HepG2 (cell line): ENCODE results near the gene AGBL2. TPM values are rescaled to one million over a fixed set of nuclear protein-coding genes. Genes with fewer than 3 reads are reported as not detected.

Source experiments
- ATF1 ChIP-seq: IDR thresholded peaks from 2 replicates; pipeline ENCODE4 v1.6.1; 2016; ENCODE audit warnings: mild to moderate bottlenecking, control low read depth
- BORCS8-MEF2B ChIP-seq: sonication (generic); formaldehyde crosslinking; IDR thresholded peaks from 2 replicates; pipeline ENCODE4 v1.8.0; 2022; ENCODE audit warnings: mild to moderate bottlenecking, missing genetic modification reagents
- ELF1 ChIP-seq: sonication (generic); formaldehyde crosslinking; IDR thresholded peaks from 2 replicates; pipeline ENCODE4 v1.4.0; 2020; ENCODE audit warnings: missing genetic modification reagents
- ERF ChIP-seq: IDR thresholded peaks from 2 replicates; pipeline ENCODE4 v1.6.1; 2018; ENCODE audit warnings: missing biosample characterization, missing genetic modification reagents
- FOXC1 ChIP-seq: sonication (generic); formaldehyde crosslinking; IDR thresholded peaks from 2 replicates; pipeline ENCODE4 v1.8.0; 2022; ENCODE audit warnings: mild to moderate bottlenecking, missing genetic modification reagents, borderline replicate concordance
- KAT7 ChIP-seq: IDR thresholded peaks from 2 replicates; pipeline ENCODE4 v1.6.1; 2018; ENCODE audit warnings: borderline replicate concordance, missing compliant biosample characterization
- MIER2 ChIP-seq: IDR thresholded peaks from 2 replicates; pipeline ENCODE4 v1.6.1; 2016; ENCODE audit warnings: missing biosample characterization, missing genetic modification reagents
- MXI1 ChIP-seq: IDR thresholded peaks from 3 replicates; pipeline ENCODE4 v1.6.1; 2012; ENCODE audit warnings: low read depth, low read length, inconsistent platforms, borderline replicate concordance
- PHF8 ChIP-seq: sonication (generic); formaldehyde crosslinking; IDR thresholded peaks from 2 replicates; pipeline ENCODE4 v1.5.0; 2020; ENCODE audit warnings: missing genetic modification reagents
- ZKSCAN8 ChIP-seq: IDR thresholded peaks from 2 replicates; pipeline ENCODE4 v1.6.1; 2016; ENCODE audit warnings: borderline replicate concordance, missing genetic modification reagents, missing compliant biosample characterization
- ZNF12 ChIP-seq: sonication (generic); formaldehyde crosslinking; IDR thresholded peaks from 2 replicates; pipeline ENCODE4 v1.5.0; 2020; ENCODE audit warnings: missing genetic modification reagents
- ZNF253 ChIP-seq: sonication (generic); formaldehyde crosslinking; IDR thresholded peaks from 2 replicates; pipeline ENCODE4 v1.8.0; 2022; ENCODE audit warnings: mild to moderate bottlenecking, missing genetic modification reagents, borderline replicate concordance
- ZNF337 ChIP-seq: sonication (generic); formaldehyde crosslinking; IDR thresholded peaks from 2 replicates; pipeline ENCODE4 v1.5.1; 2020; ENCODE audit warnings: missing genetic modification reagents, low read depth, mild to moderate bottlenecking, borderline replicate concordance
- ZNF549 ChIP-seq: sonication (generic); formaldehyde crosslinking; IDR thresholded peaks from 2 replicates; pipeline ENCODE4 v1.5.0; 2020; ENCODE audit warnings: missing genetic modification reagents
- ZSCAN31 ChIP-seq: sonication (generic); formaldehyde crosslinking; IDR thresholded peaks from 2 replicates; pipeline ENCODE4 v1.5.0; 2020; ENCODE audit warnings: low read depth, mild to moderate bottlenecking, missing genetic modification reagents
- polyA plus RNA-seq, 8 experiments: library from polyadenylated mRNA; depleted of rRNA in 3 of 8; stranded (reverse) in 7 of 8; unstranded in 1 of 8; fragments of >200 nt; fragmentation: Illumina TruSeq in 4 of 8; extraction: Trizol in 4 of 8; gene quantifications; 2 replicates each; pipeline versions ENCODE4 v1.2.1 to v1.2.3, GENCODE V29; 2011 to 2016; ENCODE audit warnings: low read depth in 4 of 8, missing spikeins in 1 of 8, mixed read lengths in 1 of 8; ENCODE audit not compliant: insufficient read depth in 1 of 8
- total RNA-seq, 5 experiments: library from RNA; depleted of rRNA; stranded (reverse); fragments of >200 nt; fragmentation: Illumina TruSeq; extraction: Trizol; gene quantifications; 2 replicates each; pipeline ENCODE4 v1.2.3, GENCODE V29; 2016; ENCODE audit warnings: low read depth in 1 of 5
- TF ChIP-seq, protein P1 (sequence below), 2 experiments: IDR thresholded peaks; 2 replicates each; pipeline ENCODE4 v1.6.1; 2011 to 2012; ENCODE audit warnings: low read length in 2 of 2, borderline replicate concordance in 1 of 2, low read depth in 1 of 2, mild to moderate bottlenecking in 1 of 2, moderate library complexity in 1 of 2
- TF ChIP-seq, protein P2 (sequence below): IDR thresholded peaks from 2 replicates; pipeline ENCODE4 v1.4.0; 2020; ENCODE audit warnings: mild to moderate bottlenecking, missing genetic modification reagents
- TF ChIP-seq, protein P3 (sequence below): sonication (generic); formaldehyde crosslinking; IDR thresholded peaks from 2 replicates; pipeline ENCODE4 v1.8.0; 2022; ENCODE audit warnings: missing genetic modification reagents, mild to moderate bottlenecking, inconsistent platforms, borderline replicate concordance
- TF ChIP-seq, protein P4 (sequence below): sonication (generic); formaldehyde crosslinking; IDR thresholded peaks from 2 replicates; pipeline ENCODE4 v1.5.0; 2020; ENCODE audit warnings: missing genetic modification reagents

Gene AGBL2
- total and polyA plus RNA-seq, 2 of the 13 experiments (the other 11 are each of a cell fraction or from before 2014, with no cell fraction given) = 1.6 to 5.7 TPM

DNA sequence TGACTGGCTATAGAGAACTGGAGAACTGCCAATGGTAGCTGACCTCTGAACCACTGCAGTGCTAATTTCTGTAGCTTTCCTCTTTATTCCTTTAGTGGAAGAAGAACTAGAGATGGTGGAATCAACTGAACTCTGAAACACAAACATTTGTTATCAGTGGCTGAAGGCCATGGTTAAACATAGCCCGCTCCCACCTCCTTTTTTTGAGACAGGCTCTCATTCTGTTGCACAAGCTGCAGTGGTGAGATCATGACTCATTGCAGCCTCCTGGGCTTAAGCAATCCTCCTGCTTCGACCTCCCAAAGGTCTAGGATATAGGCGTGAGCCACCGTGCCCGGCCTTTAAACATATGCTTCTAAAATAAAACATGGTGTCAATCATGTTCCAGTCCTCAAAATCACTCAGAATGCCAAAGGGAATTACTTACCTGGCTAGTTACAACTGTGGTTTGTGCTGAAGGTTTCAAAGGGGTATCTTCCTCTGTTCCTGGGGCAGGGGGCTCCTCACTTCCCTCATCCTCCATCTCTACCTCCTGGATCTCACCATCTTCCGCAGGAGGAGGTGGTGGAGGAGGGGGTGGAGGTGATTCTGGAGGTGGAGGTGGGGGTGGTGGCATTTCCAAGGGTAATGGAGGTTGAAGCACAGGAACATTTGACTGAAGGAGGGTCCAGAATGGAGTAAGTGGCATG lies 9.0 kb upstream of the AGBL2 start (continued):
- TF ChIP-seq FOXC1 (CRISPR knock-in tag) (peak; percentile 92; the same call in 1 of the 2 replicates), ZNF337 (CRISPR knock-in tag) (peak; percentile 59; the same call in 1 of the 2 replicates), ERF (CRISPR knock-in tag) (peak; percentile 84), KAT7 (CRISPR knock-in tag) (peak; percentile 66; the same call in 1 of the 2 replicates), MIER2 (peak; percentile 56; the same call in 1 of the 2 replicates), PHF8 (CRISPR knock-in tag) (0 out of 2 replicates have a peak, but pooled peaks have one; percentile 36), ATF1 (CRISPR knock-in tag) (peak; percentile 63), ZKSCAN8 (CRISPR knock-in tag) (peak; percentile 89; the same call in 1 of the 2 replicates), ZSCAN31 (peak; percentile 44; the same call in 1 of the 2 replicates), ZNF12 (CRISPR knock-in tag) (no peak), ZNF253 (CRISPR knock-in tag) (no peak), ELF1 (CRISPR knock-in tag) (peak; percentile 26; the same call in 1 of the 2 replicates), ZNF549 (CRISPR knock-in tag) (no peak), BORCS8-MEF2B (CRISPR knock-in tag) (peak; percentile 70; the same call in 1 of the 2 replicates), MXI1 (peak; percentile 52; the same call in 1 of the 3 replicates)
- TF ChIP-seq, protein P1, sequence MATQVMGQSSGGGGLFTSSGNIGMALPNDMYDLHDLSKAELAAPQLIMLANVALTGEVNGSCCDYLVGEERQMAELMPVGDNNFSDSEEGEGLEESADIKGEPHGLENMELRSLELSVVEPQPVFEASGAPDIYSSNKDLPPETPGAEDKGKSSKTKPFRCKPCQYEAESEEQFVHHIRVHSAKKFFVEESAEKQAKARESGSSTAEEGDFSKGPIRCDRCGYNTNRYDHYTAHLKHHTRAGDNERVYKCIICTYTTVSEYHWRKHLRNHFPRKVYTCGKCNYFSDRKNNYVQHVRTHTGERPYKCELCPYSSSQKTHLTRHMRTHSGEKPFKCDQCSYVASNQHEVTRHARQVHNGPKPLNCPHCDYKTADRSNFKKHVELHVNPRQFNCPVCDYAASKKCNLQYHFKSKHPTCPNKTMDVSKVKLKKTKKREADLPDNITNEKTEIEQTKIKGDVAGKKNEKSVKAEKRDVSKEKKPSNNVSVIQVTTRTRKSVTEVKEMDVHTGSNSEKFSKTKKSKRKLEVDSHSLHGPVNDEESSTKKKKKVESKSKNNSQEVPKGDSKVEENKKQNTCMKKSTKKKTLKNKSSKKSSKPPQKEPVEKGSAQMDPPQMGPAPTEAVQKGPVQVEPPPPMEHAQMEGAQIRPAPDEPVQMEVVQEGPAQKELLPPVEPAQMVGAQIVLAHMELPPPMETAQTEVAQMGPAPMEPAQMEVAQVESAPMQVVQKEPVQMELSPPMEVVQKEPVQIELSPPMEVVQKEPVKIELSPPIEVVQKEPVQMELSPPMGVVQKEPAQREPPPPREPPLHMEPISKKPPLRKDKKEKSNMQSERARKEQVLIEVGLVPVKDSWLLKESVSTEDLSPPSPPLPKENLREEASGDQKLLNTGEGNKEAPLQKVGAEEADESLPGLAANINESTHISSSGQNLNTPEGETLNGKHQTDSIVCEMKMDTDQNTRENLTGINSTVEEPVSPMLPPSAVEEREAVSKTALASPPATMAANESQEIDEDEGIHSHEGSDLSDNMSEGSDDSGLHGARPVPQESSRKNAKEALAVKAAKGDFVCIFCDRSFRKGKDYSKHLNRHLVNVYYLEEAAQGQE (IDR thresholded peaks at IDR 0.05; ENCODE audit: borderline replicate concordance in 1 of 2, low read depth in 1 of 2, low read length in 2 of 2) = peak in 1 of 2 experiments; percentile 64; a peak in 1 of 4 replicates
- TF ChIP-seq, protein P2, sequence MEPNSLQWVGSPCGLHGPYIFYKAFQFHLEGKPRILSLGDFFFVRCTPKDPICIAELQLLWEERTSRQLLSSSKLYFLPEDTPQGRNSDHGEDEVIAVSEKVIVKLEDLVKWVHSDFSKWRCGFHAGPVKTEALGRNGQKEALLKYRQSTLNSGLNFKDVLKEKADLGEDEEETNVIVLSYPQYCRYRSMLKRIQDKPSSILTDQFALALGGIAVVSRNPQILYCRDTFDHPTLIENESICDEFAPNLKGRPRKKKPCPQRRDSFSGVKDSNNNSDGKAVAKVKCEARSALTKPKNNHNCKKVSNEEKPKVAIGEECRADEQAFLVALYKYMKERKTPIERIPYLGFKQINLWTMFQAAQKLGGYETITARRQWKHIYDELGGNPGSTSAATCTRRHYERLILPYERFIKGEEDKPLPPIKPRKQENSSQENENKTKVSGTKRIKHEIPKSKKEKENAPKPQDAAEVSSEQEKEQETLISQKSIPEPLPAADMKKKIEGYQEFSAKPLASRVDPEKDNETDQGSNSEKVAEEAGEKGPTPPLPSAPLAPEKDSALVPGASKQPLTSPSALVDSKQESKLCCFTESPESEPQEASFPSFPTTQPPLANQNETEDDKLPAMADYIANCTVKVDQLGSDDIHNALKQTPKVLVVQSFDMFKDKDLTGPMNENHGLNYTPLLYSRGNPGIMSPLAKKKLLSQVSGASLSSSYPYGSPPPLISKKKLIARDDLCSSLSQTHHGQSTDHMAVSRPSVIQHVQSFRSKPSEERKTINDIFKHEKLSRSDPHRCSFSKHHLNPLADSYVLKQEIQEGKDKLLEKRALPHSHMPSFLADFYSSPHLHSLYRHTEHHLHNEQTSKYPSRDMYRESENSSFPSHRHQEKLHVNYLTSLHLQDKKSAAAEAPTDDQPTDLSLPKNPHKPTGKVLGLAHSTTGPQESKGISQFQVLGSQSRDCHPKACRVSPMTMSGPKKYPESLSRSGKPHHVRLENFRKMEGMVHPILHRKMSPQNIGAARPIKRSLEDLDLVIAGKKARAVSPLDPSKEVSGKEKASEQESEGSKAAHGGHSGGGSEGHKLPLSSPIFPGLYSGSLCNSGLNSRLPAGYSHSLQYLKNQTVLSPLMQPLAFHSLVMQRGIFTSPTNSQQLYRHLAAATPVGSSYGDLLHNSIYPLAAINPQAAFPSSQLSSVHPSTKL (CRISPR knock-in tag) = peak; percentile 95
- TF ChIP-seq, protein P3, sequence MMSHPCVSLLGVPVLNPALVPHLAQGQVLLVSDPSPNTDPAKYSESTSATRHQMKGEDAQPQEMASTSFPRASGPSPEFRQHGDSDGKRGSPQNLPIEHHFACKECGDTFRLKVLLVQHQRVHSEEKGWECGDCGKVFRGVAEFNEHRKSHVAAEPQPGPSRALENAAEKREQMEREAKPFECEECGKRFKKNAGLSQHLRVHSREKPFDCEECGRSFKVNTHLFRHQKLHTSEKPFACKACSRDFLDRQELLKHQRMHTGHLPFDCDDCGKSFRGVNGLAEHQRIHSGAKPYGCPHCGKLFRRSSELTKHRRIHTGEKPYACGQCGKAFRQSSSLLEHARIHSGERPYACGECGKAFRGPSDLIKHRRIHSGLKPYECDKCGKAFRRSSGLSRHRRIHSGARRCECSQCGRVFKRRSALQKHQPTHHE (CRISPR knock-in tag) = 0 out of 2 replicates have a peak, but pooled peaks have one; percentile 40
- TF ChIP-seq, protein P4, sequence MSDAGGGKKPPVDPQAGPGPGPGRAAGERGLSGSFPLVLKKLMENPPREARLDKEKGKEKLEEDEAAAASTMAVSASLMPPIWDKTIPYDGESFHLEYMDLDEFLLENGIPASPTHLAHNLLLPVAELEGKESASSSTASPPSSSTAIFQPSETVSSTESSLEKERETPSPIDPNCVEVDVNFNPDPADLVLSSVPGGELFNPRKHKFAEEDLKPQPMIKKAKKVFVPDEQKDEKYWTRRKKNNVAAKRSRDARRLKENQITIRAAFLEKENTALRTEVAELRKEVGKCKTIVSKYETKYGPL (CRISPR knock-in tag) = peak; percentile 46; the same call in 1 of the 2 replicates
